Ovary (tissue), 3 donors: ENCODE results near the gene TPM2.

Experiments
- EP300 ChIP-seq: sonication (generic); formaldehyde crosslinking; IDR thresholded peaks from one replicate; pipeline ENCODE4 v1.6.1; 2017; ENCODE audit warnings: antibody characterized with exemption
- POLR2A ChIP-seq: fragments of 450-650 bp; IDR thresholded peaks from one replicate; pipeline ENCODE4 v1.6.1; 2017; ENCODE audit warnings: antibody characterized with exemption, mild to moderate bottlenecking, moderate library complexity
- TF ChIP-seq, protein P1 (sequence below), 3 donors: fragments of 450-650 bp in 2 of 3; fragments of 200-600 bp in 1 of 3; IDR thresholded peaks; one replicate each; pipeline versions ENCODE4 v1.5.1 to v1.8.0; 2016 to 2022; ENCODE audit warnings: antibody characterized with exemption in 3 of 3, mild to moderate bottlenecking in 1 of 3
- donor health status: DM: no; HTN: no; CAD: no.

GRCh38 chr9:35686222-35687203 lies 3.2 kb downstream of the TPM2 start:
- TF ChIP-seq, protein P1, sequence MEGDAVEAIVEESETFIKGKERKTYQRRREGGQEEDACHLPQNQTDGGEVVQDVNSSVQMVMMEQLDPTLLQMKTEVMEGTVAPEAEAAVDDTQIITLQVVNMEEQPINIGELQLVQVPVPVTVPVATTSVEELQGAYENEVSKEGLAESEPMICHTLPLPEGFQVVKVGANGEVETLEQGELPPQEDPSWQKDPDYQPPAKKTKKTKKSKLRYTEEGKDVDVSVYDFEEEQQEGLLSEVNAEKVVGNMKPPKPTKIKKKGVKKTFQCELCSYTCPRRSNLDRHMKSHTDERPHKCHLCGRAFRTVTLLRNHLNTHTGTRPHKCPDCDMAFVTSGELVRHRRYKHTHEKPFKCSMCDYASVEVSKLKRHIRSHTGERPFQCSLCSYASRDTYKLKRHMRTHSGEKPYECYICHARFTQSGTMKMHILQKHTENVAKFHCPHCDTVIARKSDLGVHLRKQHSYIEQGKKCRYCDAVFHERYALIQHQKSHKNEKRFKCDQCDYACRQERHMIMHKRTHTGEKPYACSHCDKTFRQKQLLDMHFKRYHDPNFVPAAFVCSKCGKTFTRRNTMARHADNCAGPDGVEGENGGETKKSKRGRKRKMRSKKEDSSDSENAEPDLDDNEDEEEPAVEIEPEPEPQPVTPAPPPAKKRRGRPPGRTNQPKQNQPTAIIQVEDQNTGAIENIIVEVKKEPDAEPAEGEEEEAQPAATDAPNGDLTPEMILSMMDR (IDR thresholded peaks at IDR 0.05), result no peak
- TF ChIP-seq POLR2A (no peak), EP300 (no peak)
